HG02981 (cell line): Measurements from ENCODE around the gene MORF4L1.
"Not testable (repeated sequence)": the region's sequence is repeated elsewhere in the genome, so short reads cannot be mapped to it uniquely, and the experiment has no call there.

Experiments used
- ATAC-seq: cut with Tn5 transposase; IDR thresholded peaks from one replicate; pipeline ENCODE4 v1.9.1; 2021; ENCODE audit warnings: mild to moderate bottlenecking, moderate library complexity; ENCODE audit not compliant: unreplicated experiment

MORF4L1 gene, protein sequence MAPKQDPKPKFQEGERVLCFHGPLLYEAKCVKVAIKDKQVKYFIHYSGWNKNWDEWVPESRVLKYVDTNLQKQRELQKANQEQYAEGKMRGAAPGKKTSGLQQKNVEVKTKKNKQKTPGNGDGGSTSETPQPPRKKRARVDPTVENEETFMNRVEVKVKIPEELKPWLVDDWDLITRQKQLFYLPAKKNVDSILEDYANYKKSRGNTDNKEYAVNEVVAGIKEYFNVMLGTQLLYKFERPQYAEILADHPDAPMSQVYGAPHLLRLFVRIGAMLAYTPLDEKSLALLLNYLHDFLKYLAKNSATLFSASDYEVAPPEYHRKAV

GRCh38 chr15:78872155-78872971, at the start of gene MORF4L1:
MORF4L1 (plus strand) TSS chr15:78872890; CDS start chr15:78873018, 128 bp downstream.
- peak; percentile 78 for ATAC-seq

GRCh38 chr15:78828920-78829319, 43.8 kb upstream of the MORF4L1 start:
- no peak for ATAC-seq

GRCh38 chr15:78830514-78831228, 42.0 kb upstream of the MORF4L1 start:
- no peak for ATAC-seq

DNA sequence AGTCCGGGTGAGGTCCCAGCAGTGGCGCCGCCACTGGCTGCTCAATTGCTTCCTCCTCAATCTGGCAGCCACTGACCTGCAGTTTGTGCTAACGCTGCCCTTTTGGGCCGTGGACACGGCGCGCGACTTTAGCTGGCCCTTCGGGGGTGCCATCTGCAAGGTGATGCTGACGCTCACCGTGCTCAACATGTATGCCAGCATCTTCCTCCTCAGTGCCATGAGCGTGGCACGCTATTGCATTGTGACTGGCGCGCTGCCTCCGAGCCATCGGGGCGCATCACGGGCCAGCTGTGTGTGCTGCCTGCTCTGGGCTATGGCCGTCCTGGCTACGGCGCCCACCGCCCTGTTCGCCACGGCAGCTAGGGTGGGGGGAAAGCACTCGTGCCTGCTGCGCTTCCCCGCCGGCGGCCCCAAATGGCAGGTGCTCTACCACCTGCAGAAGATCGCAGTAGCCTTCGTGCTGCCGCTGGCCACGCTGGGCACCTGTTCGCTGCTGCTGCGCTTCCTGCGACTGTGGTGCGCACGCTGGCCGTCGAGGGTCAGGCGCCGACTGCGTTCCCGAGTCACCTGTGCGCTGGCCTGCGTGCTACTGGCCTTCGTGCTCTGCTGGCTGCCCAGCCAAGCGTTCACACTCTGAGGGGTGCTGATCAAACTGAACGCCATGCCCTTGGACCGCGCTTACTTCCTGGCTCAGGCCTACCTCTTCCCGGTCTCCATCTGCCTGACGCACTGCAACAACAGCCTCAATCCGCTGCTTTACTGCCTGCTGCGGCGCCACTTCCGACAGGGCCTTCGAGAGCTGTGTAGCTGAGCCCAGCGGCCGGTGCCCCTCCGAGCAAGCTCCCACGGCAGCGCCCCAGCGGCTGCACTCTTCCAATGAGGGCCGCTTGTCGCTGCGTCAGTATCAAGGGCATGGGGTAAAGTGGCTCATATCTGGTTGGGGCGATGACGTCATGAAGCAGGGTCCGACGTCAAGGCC, 41.2 kb upstream of the MORF4L1 start:
- ATAC-seq: no peak

DNA sequence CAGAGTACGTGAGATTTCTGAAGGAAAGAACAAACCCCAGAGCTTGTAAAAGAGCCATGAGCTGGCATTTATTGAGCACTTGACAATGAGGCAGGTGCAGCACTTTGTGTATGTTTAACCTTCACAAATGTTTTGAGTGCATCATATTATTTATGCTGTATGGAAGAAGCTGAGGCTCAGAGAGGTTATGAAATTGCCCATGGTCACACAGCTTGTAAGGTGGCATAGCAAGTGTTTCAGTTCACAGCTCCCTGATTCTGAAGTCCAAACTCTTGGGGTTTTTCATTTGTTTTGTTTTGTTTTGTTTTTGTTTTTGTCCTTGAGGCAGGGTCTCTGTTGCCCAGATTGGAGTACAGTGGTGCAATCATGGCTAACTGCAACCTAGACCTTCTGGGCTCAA, 36.4 kb upstream of the MORF4L1 start:
- no peak for ATAC-seq

DNA sequence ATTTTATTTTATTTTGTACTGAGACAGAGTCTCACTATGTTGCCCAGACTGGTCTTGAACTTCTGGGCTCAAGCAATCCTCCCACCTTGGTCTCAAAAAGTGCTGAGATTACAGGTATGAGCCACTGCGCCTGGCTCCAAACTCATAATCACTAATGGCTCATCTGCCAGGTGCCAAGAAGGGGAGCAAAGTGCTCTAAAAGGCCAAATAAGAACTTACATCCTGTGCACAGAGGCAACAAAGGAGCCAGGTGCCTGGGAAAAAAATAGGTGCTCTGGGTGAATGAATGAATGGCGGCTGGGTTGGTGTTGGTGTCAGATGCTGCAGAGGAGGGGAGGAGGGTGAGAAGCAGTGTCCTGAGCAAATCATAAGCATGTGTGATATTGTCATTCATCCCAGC, 35.6 kb upstream of the MORF4L1 start:
- ATAC-seq: no peak

- ATAC-seq: no peak
These were observed 35.1 kb upstream of the MORF4L1 start for GRCh38 chr15:78837543-78837942.

GRCh38 chr15:78838489-78838888, 34.2 kb upstream of the MORF4L1 start:
- ATAC-seq: no peak

- not testable (repeated sequence) for ATAC-seq
These were observed 33.5 kb upstream of the MORF4L1 start for GRCh38 chr15:78839151-78839550.

DNA sequence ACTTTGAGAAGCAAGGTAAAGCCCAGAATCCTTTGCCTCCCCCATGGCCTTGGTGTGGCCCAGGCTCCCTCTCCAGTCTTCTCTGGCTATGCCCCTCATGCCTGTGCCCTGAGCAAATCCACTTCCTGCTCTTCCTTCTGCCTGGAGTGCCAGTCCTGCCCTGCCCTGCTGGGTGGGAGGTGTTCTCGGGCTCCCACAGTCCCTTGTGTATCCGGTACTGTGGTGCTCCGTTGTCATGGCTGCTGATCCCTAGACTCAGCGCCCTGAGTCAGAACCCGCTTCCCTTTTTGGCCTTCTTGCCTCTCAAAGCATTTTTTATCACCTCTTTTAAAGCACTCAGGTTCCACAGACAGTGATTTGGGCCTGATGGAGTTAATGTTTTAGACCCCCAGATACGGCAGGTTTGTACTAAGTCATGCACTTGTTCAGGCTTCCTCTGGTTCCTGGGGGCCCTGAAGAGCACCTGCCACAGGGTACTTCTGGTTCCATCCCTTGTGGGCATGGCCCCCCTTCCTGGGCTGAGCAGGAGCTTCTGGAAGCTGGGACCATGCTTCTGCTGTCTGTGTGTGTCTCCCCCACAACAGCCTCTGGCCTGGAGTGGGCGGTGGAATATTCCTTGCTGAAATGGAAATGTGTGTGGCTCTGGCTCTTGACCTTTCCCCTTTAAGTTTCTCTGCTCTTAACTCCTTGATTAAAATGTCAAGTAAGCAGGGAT, 31.9 kb upstream of the MORF4L1 start:
- no peak for ATAC-seq

- ATAC-seq: no peak
These were observed 31.3 kb upstream of the MORF4L1 start for GRCh38 chr15:78841376-78841706.

- ATAC-seq: no peak
These were observed 30.8 kb upstream of the MORF4L1 start for GRCh38 chr15:78841891-78842290.

DNA sequence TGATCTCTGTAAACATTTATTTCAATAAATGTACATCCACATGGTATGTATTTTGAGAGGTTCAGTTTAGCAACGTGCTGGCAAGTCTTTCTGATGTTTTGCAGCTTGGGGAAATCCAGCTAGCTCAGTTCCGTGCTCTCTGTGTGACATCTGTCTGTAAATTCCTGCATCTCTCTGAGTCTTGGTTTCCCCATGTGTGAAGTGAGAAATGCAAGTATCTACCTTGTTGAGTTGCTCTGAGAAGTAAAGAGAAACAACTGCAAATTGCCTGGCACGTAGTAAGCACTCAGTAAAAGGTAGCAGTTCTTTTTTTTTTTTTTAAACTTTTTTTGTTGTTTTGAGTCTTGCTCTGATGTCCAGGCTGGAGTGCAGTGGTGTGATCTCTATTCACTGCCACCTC, 30.2 kb upstream of the MORF4L1 start:
- no peak for ATAC-seq

- not testable (repeated sequence) for ATAC-seq
These were observed 25.8 kb upstream of the MORF4L1 start for GRCh38 chr15:78846906-78847305.

GRCh38 chr15:78847387-78847906, 25.2 kb upstream of the MORF4L1 start:
- not testable (repeated sequence) for ATAC-seq

DNA sequence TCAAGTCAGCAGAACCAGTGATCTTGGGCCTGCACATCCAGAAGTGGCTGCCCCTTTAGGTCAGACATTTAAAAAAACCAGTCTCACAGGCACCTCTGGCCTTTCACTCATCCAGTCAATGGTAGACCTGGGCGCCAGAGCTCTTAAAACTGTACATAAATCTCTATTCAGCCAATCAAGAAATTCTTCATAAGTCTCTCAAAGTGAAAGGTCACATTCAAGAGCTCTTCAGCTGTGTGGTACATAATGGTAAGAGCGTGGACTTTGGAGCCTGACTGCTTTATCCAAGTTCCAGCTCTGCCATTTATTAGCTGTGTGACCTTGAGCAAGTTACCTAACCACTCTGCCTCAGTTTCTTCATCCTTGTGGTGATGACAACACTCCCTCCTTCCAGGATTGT, 22.3 kb upstream of the MORF4L1 start:
- no peak for ATAC-seq

DNA sequence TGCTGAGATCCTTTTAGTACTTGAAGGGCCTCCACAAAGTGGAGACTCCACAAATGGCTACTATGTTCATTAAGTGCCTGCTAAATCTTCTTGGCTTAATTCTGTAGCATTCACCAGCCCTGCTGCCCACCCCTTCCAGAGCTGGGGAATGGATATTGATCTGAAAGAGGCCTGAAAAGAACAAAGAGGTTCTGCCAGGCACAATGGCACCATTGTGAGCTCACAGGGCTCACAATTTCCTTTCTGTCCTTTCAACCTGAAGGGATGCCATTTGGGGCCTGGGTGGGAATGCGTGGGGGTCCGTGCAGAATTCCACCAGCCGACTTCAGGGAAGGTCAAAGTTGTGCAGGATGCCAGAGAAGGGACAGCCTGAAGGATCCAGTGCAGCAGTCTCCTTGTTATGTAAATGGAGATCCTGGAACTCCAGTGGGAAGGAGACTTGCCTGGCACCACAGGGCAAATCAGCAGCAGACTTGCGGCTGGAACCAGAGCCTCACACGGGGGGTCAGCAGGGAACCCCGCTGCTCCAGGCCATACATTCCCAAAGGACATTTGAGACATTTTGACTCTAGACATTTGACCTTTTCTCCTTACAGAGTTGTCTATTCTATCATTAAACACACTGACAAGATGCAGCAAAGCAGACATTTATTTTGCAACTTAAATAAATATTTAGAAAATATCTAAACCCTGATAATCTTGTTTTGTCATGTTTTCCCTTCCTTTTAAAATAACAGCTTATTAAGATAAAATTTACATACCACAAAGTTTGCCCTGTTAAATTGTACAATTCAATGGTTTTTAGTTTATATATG, 21.5 kb upstream of the MORF4L1 start:
- ATAC-seq: no peak

GRCh38 chr15:78853500-78853899, 19.2 kb upstream of the MORF4L1 start:
- ATAC-seq: no peak
